PC-9 (cell line): ENCODE measurements around the gene LUZP1.

Experiments
- CTCF ChIP-seq: fragments of 200-600 bp; sonication (generic); conservative IDR thresholded peaks from 2 replicates; pipeline ENCODE4 v1.6.1; 2017; ENCODE audit warnings: mixed run types, antibody characterized with exemption, mild to moderate bottlenecking, moderate library complexity
- EZH2 ChIP-seq: fragments of 200-600 bp; sonication (generic); IDR thresholded peaks from 2 replicates; pipeline ENCODE4 v1.8.0; 2017; ENCODE audit warnings: antibody characterized with exemption, low read depth

GRCh38 chr1:23129846-23130245, 38.8 kb downstream of the LUZP1 start:
- TF ChIP-seq CTCF = no peak
- TF ChIP-seq EZH2 = no peak
